Endothelial cell of umbilical vein (primary cell): ENCODE data around the gene STH. TPM values are rescaled to one million over a fixed set of nuclear protein-coding genes. Genes with fewer than 3 reads are reported as not detected.

Experiments
- BruUV-seq: library from RNA; stranded (reverse); fragments of 400-500 nt; replicated peaks from 2 replicates; lab custom pipeline; 2021; lab: Mats Ljungman, UMichigan
- CTCF ChIA-PET: fragments of 300-600, 350-600 bp; sonication (Branson Sonifier 250); formaldehyde crosslinking; loops from one replicate; lab custom pipeline; 2021; ENCODE audit warnings: antibody characterized with exemption, inconsistent platforms; lab: Charles Lee
- POLR2A ChIA-PET: fragments of 300-600, 350-600 bp; sonication (Branson Sonifier 250); formaldehyde crosslinking; loops from one replicate; lab custom pipeline; 2021; ENCODE audit warnings: antibody characterized with exemption, inconsistent platforms; lab: Charles Lee
- DNase-seq: peaks from one replicate; pipeline ENCODE4 v3.0.0-alpha.2; 2011; ENCODE audit warnings: low read depth, low spot score
- FAIRE-seq: peaks from 2 replicates; lab custom pipeline; 2011; peaks lifted over from hg19 to GRCh38; lab: Jason Lieb, UNC
- H2AFZ ChIP-seq: 2 replicates; pipeline ENCODE4 v1.6.0; 2012; ENCODE audit warnings: low read depth, low read length, control low read depth, inconsistent platforms
- H3K27ac ChIP-seq: 2 replicates; pipeline ENCODE4 v1.5.1; 2011; ENCODE audit warnings: low read depth, mild to moderate bottlenecking, control low read depth, low read length, moderate library complexity; ENCODE audit not compliant: insufficient read depth
- H3K27me3 ChIP-seq, 2 experiments: 2 replicates each; pipeline versions ENCODE4 v1.6.0 to v1.6.1; 2011; ENCODE audit warnings: low read length in 2 of 2, mixed read lengths in 1 of 2; ENCODE audit not compliant: control insufficient read depth in 2 of 2, insufficient read depth in 2 of 2
- H3K36me3 ChIP-seq, 2 experiments: 2 replicates in 1 of 2; 3 replicates in 1 of 2; pipeline ENCODE4 v1.5.1; 2011; ENCODE audit warnings: low read length in 2 of 2, mild to moderate bottlenecking in 1 of 2, moderate library complexity in 1 of 2; ENCODE audit not compliant: control insufficient read depth in 2 of 2, insufficient read depth in 2 of 2; ENCODE audit errors: extremely low read depth in 1 of 2
- H3K4me1 ChIP-seq: 3 replicates; pipeline ENCODE4 v1.5.1; 2011; ENCODE audit warnings: mild to moderate bottlenecking, low read length; ENCODE audit not compliant: control insufficient read depth, insufficient read depth; ENCODE audit errors: extremely low read depth
- H3K4me2 ChIP-seq: 2 replicates; pipeline ENCODE4 v1.6.1; 2011; ENCODE audit warnings: low read length, control low read depth, mixed read lengths; ENCODE audit not compliant: insufficient read depth
- H3K4me3 ChIP-seq, 3 experiments: fragments of 200-600 bp in 1 of 3; sonication (generic), shearing (Covaris generic) in 1 of 3; replicated peaks in 1 of 3; 2 replicates each; pipeline ENCODE4 v1.5.1; 2011 to 2016; ENCODE audit warnings: control low read depth in 3 of 3, low read length in 3 of 3, mild to moderate bottlenecking in 2 of 3, inconsistent platforms in 1 of 3, low read depth in 1 of 3, moderate library complexity in 1 of 3; ENCODE audit not compliant: insufficient read depth in 1 of 3
- H3K79me2 ChIP-seq: 2 replicates; pipeline ENCODE4 v1.6.0; 2012; ENCODE audit warnings: low read length, inconsistent platforms; ENCODE audit not compliant: control insufficient read depth, insufficient read depth
- H3K9ac ChIP-seq: replicated peaks from 2 replicates; pipeline ENCODE3; 2011; ENCODE audit warnings: low read length, control low read depth; ENCODE audit not compliant: insufficient read depth; ENCODE audit errors: extremely low read depth
- H3K9me1 ChIP-seq: replicated peaks from 3 replicates; pipeline ENCODE4 v1.6.0; 2011; ENCODE audit warnings: mild to moderate bottlenecking, low read length; ENCODE audit not compliant: control insufficient read depth, insufficient read depth; ENCODE audit errors: extremely low read depth
- H3K9me3 ChIP-seq: replicated peaks from 2 replicates; pipeline ENCODE4 v1.5.1; 2012; ENCODE audit warnings: low read length, inconsistent platforms; ENCODE audit not compliant: control insufficient read depth, insufficient read depth
- H4K20me1 ChIP-seq: replicated peaks from 2 replicates; pipeline ENCODE3; 2011; ENCODE audit warnings: mild to moderate bottlenecking, low read length; ENCODE audit not compliant: control insufficient read depth, insufficient read depth; ENCODE audit errors: extremely low read depth
- EZH2 ChIP-seq: IDR thresholded peaks from 2 replicates; pipeline ENCODE4 v1.6.1; 2012; ENCODE audit warnings: borderline replicate concordance, low read depth, mild to moderate bottlenecking, moderate library complexity, low read length, inconsistent platforms; ENCODE audit not compliant: severe bottlenecking
- FOS ChIP-seq: IDR thresholded peaks from 2 replicates; pipeline ENCODE4 v1.6.1; 2011; ENCODE audit warnings: mild to moderate bottlenecking, low read length, moderate library complexity, borderline replicate concordance; ENCODE audit not compliant: insufficient read depth
- GATA2 ChIP-seq: IDR thresholded peaks from 2 replicates; pipeline ENCODE4 v1.7.0; 2011; ENCODE audit warnings: low read depth, mild to moderate bottlenecking, moderate library complexity, mixed read lengths, low read length; ENCODE audit not compliant: insufficient read length, insufficient read depth
- JUN ChIP-seq: IDR thresholded peaks from 2 replicates; pipeline ENCODE4 v1.6.1; 2011; ENCODE audit warnings: borderline replicate concordance, low read depth; ENCODE audit not compliant: insufficient read length, insufficient read depth
- MYC ChIP-seq: IDR thresholded peaks from one replicate; pipeline ENCODE4 v1.6.1; 2011; ENCODE audit warnings: mild to moderate bottlenecking, low read depth, low read length
- POLR2A ChIP-seq: IDR thresholded peaks from 2 replicates; pipeline ENCODE4 v1.6.1; 2012; ENCODE audit warnings: low read depth, mild to moderate bottlenecking, control low read depth, low read length
- POLR2AphosphoS5 ChIP-seq: IDR thresholded peaks from 2 replicates; pipeline ENCODE4 v1.6.1; 2012; ENCODE audit warnings: low read depth, mild to moderate bottlenecking, control low read depth, low read length, moderate library complexity; ENCODE audit not compliant: insufficient read depth
- dilution Hi-C: fragments of 300-500 bp; cut with MboI; formaldehyde crosslinking; loops from one replicate; pipeline ENCODE4 v1.15.0; 2019; ENCODE audit warnings: low sequenced_read_pairs; ENCODE audit not compliant: extremely low pct_ligation_motif_present
- intact Hi-C: fragments of 100-400 bp; cut with micrococcal nuclease; formaldehyde crosslinking; loops from one replicate; pipeline ENCODE4 v1.10.0; 2022
- polyA plus RNA-seq, 4 experiments: library from polyadenylated mRNA; depleted of rRNA in 3 of 4; stranded (reverse) in 3 of 4; unstranded in 1 of 4; fragments of >200 nt; gene quantifications; 2 replicates each; pipeline versions ENCODE4 v1.2.1 to v1.2.3, GENCODE V29; 2011 to 2012; ENCODE audit warnings: missing spikeins in 1 of 4
- total RNA-seq: library from RNA; stranded (reverse); gene quantifications from 2 replicates; pipeline ENCODE4 v1.2.3, GENCODE V29; 2021
- TF ChIP-seq, protein P1 (sequence below): IDR thresholded peaks from 2 replicates; pipeline ENCODE4 v1.6.1; 2011; ENCODE audit not compliant: insufficient read depth, insufficient read length
- TF ChIP-seq, protein P2 (sequence below), 2 donors: IDR thresholded peaks; 1 replicate in 1 of 2; 2 replicates in 1 of 2; pipeline ENCODE4 v1.5.1; 2011; ENCODE audit warnings: low read length in 2 of 2, mild to moderate bottlenecking in 2 of 2, moderate library complexity in 2 of 2, control low read depth in 1 of 2, inconsistent platforms in 1 of 2, low read depth in 1 of 2; ENCODE audit not compliant: insufficient read depth in 1 of 2; ENCODE audit errors: extremely low read depth in 1 of 2

The STH gene
- total and polyA plus RNA-seq, 2 donors (not counting 3 experiments of a cell fraction or from before 2014, with no cell fraction given) = not detected

DNA sequence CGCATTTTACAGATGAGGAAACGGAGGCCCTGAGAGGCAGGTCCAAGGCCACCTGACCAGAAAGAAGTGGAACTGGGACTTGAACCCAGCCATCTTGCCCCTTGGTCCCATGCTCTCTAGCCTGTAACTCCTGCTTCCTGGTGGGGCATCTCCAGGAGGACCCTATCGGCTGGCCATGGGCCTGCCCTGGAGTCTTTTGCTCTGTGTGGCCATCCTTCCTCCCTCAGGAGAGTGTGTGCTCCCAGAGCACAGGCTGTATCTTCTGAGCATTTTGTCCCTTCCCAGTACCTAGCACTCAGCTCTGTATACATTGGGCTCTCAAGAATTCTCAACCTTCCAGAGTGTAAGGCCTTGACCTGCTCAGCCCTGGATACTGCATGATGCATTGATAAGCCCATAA, 28.4 kb upstream of the STH start:
- Histone ChIP-seq H3K4me3 (no peak overlapping the region), H3K9me1 (no peaks in the 10 kb centered on the region), H2AFZ (no peak overlapping the region), H4K20me1 (no peaks in the 10 kb centered on the region), H3K9ac (no peak overlapping the region), H3K4me1 (no peaks in the 10 kb centered on the region), H3K27ac (no peak overlapping the region), H3K27me3 (peaks cover 15 to 16% of the 10 kb centered on the region in 2 experiments), H3K79me2 (no peaks in the 10 kb centered on the region), H3K9me3 (no peaks in the 10 kb centered on the region), H3K36me3 (no peaks in the 10 kb centered on the region), H3K4me2 (no peak overlapping the region)
- CTCF ChIA-PET = interaction anchor here (0.8 to 0.9 kb wide), 2 partner anchors 12 to 22 kb away, joined by 3 to 4 read pairs; no protein-coding TSS in a partner anchor
- POLR2A ChIA-PET = no interaction called here
- DNase-seq (no peak), FAIRE-seq (no peak)
- TF ChIP-seq POLR2AphosphoS5 (no peak), JUN (no peak), EZH2 (no peak), GATA2 (no peak), MYC (no peak), POLR2A (no peak), FOS (no peak)
- TF ChIP-seq, protein P1, sequence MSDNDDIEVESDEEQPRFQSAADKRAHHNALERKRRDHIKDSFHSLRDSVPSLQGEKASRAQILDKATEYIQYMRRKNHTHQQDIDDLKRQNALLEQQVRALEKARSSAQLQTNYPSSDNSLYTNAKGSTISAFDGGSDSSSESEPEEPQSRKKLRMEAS = no peak
- TF ChIP-seq, protein P2, sequence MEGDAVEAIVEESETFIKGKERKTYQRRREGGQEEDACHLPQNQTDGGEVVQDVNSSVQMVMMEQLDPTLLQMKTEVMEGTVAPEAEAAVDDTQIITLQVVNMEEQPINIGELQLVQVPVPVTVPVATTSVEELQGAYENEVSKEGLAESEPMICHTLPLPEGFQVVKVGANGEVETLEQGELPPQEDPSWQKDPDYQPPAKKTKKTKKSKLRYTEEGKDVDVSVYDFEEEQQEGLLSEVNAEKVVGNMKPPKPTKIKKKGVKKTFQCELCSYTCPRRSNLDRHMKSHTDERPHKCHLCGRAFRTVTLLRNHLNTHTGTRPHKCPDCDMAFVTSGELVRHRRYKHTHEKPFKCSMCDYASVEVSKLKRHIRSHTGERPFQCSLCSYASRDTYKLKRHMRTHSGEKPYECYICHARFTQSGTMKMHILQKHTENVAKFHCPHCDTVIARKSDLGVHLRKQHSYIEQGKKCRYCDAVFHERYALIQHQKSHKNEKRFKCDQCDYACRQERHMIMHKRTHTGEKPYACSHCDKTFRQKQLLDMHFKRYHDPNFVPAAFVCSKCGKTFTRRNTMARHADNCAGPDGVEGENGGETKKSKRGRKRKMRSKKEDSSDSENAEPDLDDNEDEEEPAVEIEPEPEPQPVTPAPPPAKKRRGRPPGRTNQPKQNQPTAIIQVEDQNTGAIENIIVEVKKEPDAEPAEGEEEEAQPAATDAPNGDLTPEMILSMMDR (IDR thresholded peaks at IDR 0.05; ENCODE audit: extremely low read depth in 1 of 2, insufficient read depth in 1 of 2, low read depth in 1 of 2, low read length in 2 of 2) = no peak
- dilution Hi-C loops = no loop called here
- intact Hi-C loops = no loop called here
- BruUV-seq = no TSS peak
